Medulla oblongata (tissue), 1 donor: Measurements from ENCODE around the gene KCND1.

Source experiments
- DNase-seq: peaks from one replicate; pipeline ENCODE4 v3.0.0-alpha.2; 2015; ENCODE audit errors: extremely low spot score

The KCND1 gene

DNA sequence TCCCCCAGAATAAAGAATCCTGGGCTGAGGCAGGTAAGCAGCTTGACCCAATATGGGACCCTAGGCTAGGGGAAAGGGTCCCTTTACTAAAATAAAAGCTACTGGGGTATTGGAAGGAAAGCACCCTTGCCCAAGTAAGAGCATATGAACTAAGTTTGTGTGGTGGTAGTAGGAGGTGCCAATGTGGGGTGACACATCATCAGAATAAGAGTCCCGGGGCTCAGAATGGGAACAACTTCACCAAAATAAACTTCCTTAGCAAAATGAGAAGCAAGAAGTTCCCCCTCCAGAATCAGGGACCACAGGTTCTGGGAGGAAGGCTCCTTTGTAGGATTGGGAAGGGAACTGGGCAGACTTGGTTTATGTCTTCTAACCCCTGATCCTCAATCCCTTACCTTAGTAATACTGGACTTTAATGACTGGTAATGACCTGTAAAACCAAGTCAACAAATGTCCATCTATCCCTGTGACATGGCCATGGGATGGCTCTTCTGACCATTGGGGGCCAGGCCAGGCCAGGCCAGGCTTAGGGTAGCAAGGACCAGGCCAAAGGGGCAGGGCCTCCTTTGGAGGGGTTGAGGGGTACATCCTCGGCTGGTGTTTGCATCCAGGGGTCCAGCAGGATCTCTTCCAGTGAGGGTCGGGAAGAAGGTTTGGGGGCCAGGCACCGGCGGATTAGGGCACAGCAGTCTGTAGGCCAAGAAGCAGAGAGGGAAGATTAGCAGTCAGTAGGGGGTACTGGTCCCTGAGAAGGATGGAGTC is 57.9 kb downstream of the KCND1 start:
- DNase-seq = no peak

DNA sequence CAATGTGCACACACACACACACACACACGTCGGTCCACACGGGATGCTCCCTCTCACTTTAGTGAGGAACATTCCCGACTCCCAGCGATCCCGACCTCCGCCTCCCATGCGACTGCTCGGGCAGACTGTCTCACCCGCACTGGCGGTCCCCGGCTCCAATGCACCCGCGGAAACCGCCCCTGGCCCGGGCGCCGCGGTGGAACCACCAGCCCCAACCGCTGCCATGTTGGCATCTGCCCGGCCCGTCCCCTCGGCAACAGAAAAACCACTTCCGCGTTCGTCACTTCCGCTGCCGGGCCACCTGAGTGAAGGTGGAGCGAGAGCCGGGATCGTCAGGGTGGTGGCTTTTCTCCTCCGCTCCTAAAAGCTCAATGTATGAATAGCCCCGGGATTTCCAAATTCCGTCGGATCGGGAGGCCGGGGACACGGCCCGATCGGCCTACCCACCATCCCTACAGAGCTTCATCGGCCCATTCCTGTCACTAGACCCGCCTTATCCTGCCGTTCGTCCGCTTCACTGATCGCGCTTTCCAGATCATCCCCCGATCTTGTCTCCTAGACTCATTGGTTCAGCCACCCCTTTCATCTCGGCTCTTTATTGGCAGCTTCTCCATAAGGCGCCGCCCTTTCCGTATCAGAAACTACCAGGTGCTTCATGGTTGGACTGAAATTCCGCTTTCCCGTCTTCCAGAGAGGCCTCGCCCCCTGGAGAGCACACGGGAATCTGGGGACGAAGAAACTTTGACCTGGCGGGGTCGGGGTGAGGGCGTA is 60.0 kb downstream of the KCND1 start, which contains the start of gene SLC35A2:
Gene SLC35A2, minus strand, starts transcription at position 235 of the 771 bp plus-strand sequence. Its CDS starts 10 bp downstream, at position 225.
- peak; percentile 78 for DNase-seq
